WTC11 (cell line): Measurements from ENCODE around the gene GSC2. TPM values are rescaled to one million over a fixed set of nuclear protein-coding genes. Genes with fewer than 3 reads are reported as not detected.

Source experiments
- ATAC-seq: fragments of 200-7000 bp; cut with Tn5 transposase; 2 replicates; pipeline ENCODE4 v1.10.0; 2021; ENCODE audit warnings: mild to moderate bottlenecking, moderate library complexity
- CTCF ChIA-PET: fragments of 300-600 bp; sonication (Branson Sonifier 250); formaldehyde crosslinking; loops from one replicate; lab custom pipeline; 2021; ENCODE audit warnings: antibody characterized with exemption; lab: Charles Lee
- POLR2A ChIA-PET: fragments of 350-600 bp; sonication (Branson Sonifier 250); formaldehyde crosslinking; loops from one replicate; lab custom pipeline; 2021; ENCODE audit warnings: antibody characterized with exemption; lab: Charles Lee
- DNase-seq: peaks from one replicate; pipeline ENCODE4 v3.0.0; 2021; ENCODE audit warnings: low spot score
- H3K27ac Mint-ChIP-seq: 2 replicates; pipeline ENCODE4 v1.8.0; 2021; ENCODE audit warnings: mixed read lengths
- H3K27me3 Mint-ChIP-seq: 2 replicates; pipeline ENCODE4 v1.8.0; 2021; ENCODE audit warnings: low read depth, mild to moderate bottlenecking, moderate library complexity, mixed read lengths
- H3K36me3 Mint-ChIP-seq: 2 replicates; pipeline ENCODE4 v1.8.0; 2021; ENCODE audit warnings: mixed read lengths
- H3K4me1 Mint-ChIP-seq: 2 replicates; pipeline ENCODE4 v1.8.0; 2022; ENCODE audit warnings: mixed read lengths
- H3K4me3 Mint-ChIP-seq: 2 replicates; pipeline ENCODE4 v1.8.0; 2021; ENCODE audit warnings: mild to moderate bottlenecking, moderate library complexity, mixed read lengths
- H3K9me3 Mint-ChIP-seq: 2 replicates; pipeline ENCODE4 v1.8.0; 2021; ENCODE audit warnings: mixed read lengths
- CBFB ChIP-seq: sonication (generic); formaldehyde crosslinking; IDR thresholded peaks from 2 replicates; pipeline ENCODE4 v1.8.1; 2022; ENCODE audit warnings: mild to moderate bottlenecking, low read depth, missing genetic modification reagents
- ELF4 ChIP-seq: sonication (generic); formaldehyde crosslinking; IDR thresholded peaks from 2 replicates; pipeline ENCODE4 v1.8.1; 2022; ENCODE audit warnings: low read depth, mild to moderate bottlenecking, moderate library complexity, missing genetic modification reagents
- ETV6 ChIP-seq: sonication (generic); formaldehyde crosslinking; IDR thresholded peaks from 2 replicates; pipeline ENCODE4 v1.8.1; 2022; ENCODE audit warnings: mild to moderate bottlenecking, missing genetic modification reagents
- JUN ChIP-seq: sonication (generic); formaldehyde crosslinking; IDR thresholded peaks from 2 replicates; pipeline ENCODE4 v1.8.0; 2023; ENCODE audit warnings: mild to moderate bottlenecking, missing genetic modification reagents
- NFE2L1 ChIP-seq: sonication (generic); formaldehyde crosslinking; IDR thresholded peaks from 2 replicates; pipeline ENCODE4 v1.8.1; 2023; ENCODE audit warnings: missing genetic modification reagents
- NFYB ChIP-seq: sonication (generic); formaldehyde crosslinking; conservative IDR thresholded peaks from 2 replicates; pipeline ENCODE4 v1.8.0; 2022; ENCODE audit warnings: low read depth, missing genetic modification reagents
- NR1H2 ChIP-seq: sonication (generic); formaldehyde crosslinking; IDR thresholded peaks from 2 replicates; pipeline ENCODE4 v1.9.0; 2021; ENCODE audit warnings: mild to moderate bottlenecking, moderate library complexity, missing genetic modification reagents
- SMAD4 ChIP-seq: sonication (generic); formaldehyde crosslinking; IDR thresholded peaks from 2 replicates; pipeline ENCODE4 v1.8.0; 2022; ENCODE audit warnings: mild to moderate bottlenecking, missing genetic modification reagents
- SOX15 ChIP-seq: fragments of 250-450 bp; sonication (Bioruptor Pico); IDR thresholded peaks from 2 replicates; pipeline ENCODE4 v1.9.0; 2021; ENCODE audit warnings: mild to moderate bottlenecking
- TCF7 ChIP-seq: sonication (generic); formaldehyde crosslinking; IDR thresholded peaks from 2 replicates; pipeline ENCODE4 v1.8.0; 2022; ENCODE audit warnings: mild to moderate bottlenecking, low read depth, missing genetic modification reagents, moderate library complexity
- ZNF423 ChIP-seq: fragments of 250-450 bp; sonication (Bioruptor Pico); IDR thresholded peaks from 2 replicates; pipeline ENCODE4 v2.1.2; 2022; ENCODE audit warnings: mild to moderate bottlenecking, moderate library complexity
- ZNF671 ChIP-seq: fragments of 250-450 bp; sonication (Bioruptor Pico); IDR thresholded peaks from 2 replicates; pipeline ENCODE4 v1.8.0; 2021; ENCODE audit warnings: mild to moderate bottlenecking
- total RNA-seq: library from RNA; stranded (reverse); gene quantifications from 3 replicates; pipeline ENCODE4 v1.2.3, GENCODE V29; 2021
- TF ChIP-seq, protein P1 (sequence below): sonication (generic); formaldehyde crosslinking; IDR thresholded peaks from 2 replicates; pipeline ENCODE4 v1.8.1; 2022; ENCODE audit warnings: mild to moderate bottlenecking, missing genetic modification reagents, moderate library complexity, borderline replicate concordance
- TF ChIP-seq, protein P2 (sequence below): fragments of 250-450 bp; sonication (Bioruptor Pico); IDR thresholded peaks from 2 replicates; pipeline ENCODE4 v1.9.0; 2021; ENCODE audit warnings: moderate library complexity, mild to moderate bottlenecking, inconsistent platforms, borderline replicate concordance
- TF ChIP-seq, protein P3 (sequence below): sonication (generic); formaldehyde crosslinking; IDR thresholded peaks from 2 replicates; pipeline ENCODE4 v1.8.1; 2023; ENCODE audit warnings: mild to moderate bottlenecking, missing genetic modification reagents, moderate library complexity
- TF ChIP-seq, protein P4 (sequence below): fragments of 250-450 bp; sonication (Bioruptor Pico); IDR thresholded peaks from 2 replicates; pipeline ENCODE4 v1.8.0; 2021; ENCODE audit warnings: mild to moderate bottlenecking
- TF ChIP-seq, protein P5 (sequence below): sonication (generic); formaldehyde crosslinking; IDR thresholded peaks from 2 replicates; pipeline ENCODE4 v1.8.0; 2023; ENCODE audit warnings: missing genetic modification reagents, mild to moderate bottlenecking, borderline replicate concordance
- TF ChIP-seq, protein P6 (sequence below): sonication (generic); formaldehyde crosslinking; IDR thresholded peaks from 2 replicates; pipeline ENCODE4 v1.8.0; 2023; ENCODE audit warnings: missing genetic modification reagents
- TF ChIP-seq, protein P7 (sequence below): sonication (generic); formaldehyde crosslinking; IDR thresholded peaks from 2 replicates; pipeline ENCODE4 v1.8.1; 2023; ENCODE audit warnings: mild to moderate bottlenecking, missing genetic modification reagents, moderate library complexity
- TF ChIP-seq, protein P8 (sequence below): sonication (generic); formaldehyde crosslinking; IDR thresholded peaks from 2 replicates; pipeline ENCODE4 v1.8.0; 2022; ENCODE audit warnings: mild to moderate bottlenecking, missing genetic modification reagents
- TF ChIP-seq, protein P9 (sequence below): sonication (generic); formaldehyde crosslinking; conservative IDR thresholded peaks from 2 replicates; pipeline ENCODE4 v1.8.1; 2022; ENCODE audit warnings: mild to moderate bottlenecking, missing genetic modification reagents

The GSC2 gene
- total RNA-seq, 1 experiment from 2014 or later, result 0.68 TPM

DNA sequence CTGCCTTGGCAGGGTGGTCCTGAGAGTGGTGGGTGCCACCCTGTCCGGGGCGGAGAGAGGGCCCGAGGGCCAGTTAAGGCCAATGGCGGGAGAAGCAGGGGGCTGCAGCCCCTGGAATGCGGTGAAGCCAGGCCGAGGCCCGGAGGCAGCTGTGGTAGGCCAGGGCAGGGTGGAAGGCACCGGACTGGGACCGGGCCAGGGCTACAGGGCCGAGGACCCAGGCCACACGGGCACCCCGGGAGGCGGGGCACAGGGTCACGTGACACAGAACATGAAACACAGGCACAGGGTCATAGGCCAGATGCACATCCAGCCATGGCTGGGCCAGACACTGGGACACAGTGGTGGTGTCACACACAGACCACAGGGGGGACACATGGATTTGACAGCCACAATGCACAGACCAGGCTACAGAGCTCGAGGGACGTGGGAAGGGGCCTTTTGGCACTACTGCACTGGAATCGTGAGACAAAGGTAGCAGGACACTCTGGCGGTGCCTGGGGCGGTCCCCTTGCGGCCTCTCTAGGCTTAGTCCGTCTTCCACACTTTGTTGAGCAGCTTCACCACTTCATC is 25.6 kb upstream of the GSC2 start (continued):
- TF ChIP-seq, protein P1, sequence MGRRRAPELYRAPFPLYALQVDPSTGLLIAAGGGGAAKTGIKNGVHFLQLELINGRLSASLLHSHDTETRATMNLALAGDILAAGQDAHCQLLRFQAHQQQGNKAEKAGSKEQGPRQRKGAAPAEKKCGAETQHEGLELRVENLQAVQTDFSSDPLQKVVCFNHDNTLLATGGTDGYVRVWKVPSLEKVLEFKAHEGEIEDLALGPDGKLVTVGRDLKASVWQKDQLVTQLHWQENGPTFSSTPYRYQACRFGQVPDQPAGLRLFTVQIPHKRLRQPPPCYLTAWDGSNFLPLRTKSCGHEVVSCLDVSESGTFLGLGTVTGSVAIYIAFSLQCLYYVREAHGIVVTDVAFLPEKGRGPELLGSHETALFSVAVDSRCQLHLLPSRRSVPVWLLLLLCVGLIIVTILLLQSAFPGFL (CRISPR knock-in tag), result no peak
- no peak for TF ChIP-seq NFE2L1 (CRISPR knock-in tag)

DNA sequence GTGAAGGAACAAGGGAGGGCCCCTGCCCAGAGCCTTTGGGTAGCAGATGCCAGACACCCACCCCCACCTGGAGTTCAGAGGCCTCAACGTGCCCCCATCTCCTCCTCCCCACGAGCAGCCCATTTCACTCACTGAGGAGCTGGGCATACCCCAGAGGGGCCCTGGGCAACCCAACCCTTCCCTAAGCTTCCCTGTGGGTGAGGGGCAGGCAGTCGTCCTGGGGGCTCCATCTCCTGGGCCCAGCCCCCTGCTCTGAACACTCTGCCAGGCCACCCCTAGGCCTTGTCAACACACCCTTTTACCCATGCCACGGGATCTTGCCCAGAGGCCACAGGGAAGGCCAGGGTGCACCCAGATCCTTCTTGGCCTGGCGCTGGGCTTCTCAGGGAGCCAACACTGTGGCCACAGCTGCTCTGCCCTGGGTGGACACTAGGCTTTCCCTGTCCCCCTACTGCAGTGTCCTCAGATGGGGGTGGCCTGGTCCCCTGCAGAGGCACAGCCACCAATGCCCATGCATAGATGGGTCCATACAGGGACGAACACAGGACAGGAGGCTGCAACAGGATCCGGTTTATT is 25.0 kb upstream of the GSC2 start:
- TF ChIP-seq ZNF423 (CRISPR knock-in tag) (no peak), NFYB (CRISPR knock-in tag) (no peak), ZNF671 (CRISPR knock-in tag) (no peak), ETV6 (CRISPR knock-in tag) (no peak), CBFB (CRISPR knock-in tag) (no peak), ELF4 (no peak), TCF7 (CRISPR knock-in tag) (no peak), SMAD4 (CRISPR knock-in tag) (no peak), NR1H2 (CRISPR knock-in tag) (no peak), SOX15 (no peak), JUN (CRISPR knock-in tag) (no peak)
- TF ChIP-seq, protein P2, sequence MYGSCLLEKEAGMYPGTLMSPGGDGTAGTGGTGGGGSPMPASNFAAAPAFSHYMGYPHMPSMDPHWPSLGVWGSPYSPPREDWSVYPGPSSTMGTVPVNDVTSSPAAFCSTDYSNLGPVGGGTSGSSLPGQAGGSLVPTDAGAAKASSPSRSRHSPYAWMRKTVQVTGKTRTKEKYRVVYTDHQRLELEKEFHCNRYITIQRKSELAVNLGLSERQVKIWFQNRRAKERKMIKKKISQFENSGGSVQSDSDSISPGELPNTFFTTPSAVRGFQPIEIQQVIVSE, result no peak
- TF ChIP-seq, protein P3, sequence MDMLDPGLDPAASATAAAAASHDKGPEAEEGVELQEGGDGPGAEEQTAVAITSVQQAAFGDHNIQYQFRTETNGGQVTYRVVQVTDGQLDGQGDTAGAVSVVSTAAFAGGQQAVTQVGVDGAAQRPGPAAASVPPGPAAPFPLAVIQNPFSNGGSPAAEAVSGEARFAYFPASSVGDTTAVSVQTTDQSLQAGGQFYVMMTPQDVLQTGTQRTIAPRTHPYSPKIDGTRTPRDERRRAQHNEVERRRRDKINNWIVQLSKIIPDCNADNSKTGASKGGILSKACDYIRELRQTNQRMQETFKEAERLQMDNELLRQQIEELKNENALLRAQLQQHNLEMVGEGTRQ, result no peak
- TF ChIP-seq, protein P4, sequence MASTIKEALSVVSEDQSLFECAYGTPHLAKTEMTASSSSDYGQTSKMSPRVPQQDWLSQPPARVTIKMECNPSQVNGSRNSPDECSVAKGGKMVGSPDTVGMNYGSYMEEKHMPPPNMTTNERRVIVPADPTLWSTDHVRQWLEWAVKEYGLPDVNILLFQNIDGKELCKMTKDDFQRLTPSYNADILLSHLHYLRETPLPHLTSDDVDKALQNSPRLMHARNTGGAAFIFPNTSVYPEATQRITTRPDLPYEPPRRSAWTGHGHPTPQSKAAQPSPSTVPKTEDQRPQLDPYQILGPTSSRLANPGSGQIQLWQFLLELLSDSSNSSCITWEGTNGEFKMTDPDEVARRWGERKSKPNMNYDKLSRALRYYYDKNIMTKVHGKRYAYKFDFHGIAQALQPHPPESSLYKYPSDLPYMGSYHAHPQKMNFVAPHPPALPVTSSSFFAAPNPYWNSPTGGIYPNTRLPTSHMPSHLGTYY (CRISPR knock-in tag), result no peak
- TF ChIP-seq, protein P5, sequence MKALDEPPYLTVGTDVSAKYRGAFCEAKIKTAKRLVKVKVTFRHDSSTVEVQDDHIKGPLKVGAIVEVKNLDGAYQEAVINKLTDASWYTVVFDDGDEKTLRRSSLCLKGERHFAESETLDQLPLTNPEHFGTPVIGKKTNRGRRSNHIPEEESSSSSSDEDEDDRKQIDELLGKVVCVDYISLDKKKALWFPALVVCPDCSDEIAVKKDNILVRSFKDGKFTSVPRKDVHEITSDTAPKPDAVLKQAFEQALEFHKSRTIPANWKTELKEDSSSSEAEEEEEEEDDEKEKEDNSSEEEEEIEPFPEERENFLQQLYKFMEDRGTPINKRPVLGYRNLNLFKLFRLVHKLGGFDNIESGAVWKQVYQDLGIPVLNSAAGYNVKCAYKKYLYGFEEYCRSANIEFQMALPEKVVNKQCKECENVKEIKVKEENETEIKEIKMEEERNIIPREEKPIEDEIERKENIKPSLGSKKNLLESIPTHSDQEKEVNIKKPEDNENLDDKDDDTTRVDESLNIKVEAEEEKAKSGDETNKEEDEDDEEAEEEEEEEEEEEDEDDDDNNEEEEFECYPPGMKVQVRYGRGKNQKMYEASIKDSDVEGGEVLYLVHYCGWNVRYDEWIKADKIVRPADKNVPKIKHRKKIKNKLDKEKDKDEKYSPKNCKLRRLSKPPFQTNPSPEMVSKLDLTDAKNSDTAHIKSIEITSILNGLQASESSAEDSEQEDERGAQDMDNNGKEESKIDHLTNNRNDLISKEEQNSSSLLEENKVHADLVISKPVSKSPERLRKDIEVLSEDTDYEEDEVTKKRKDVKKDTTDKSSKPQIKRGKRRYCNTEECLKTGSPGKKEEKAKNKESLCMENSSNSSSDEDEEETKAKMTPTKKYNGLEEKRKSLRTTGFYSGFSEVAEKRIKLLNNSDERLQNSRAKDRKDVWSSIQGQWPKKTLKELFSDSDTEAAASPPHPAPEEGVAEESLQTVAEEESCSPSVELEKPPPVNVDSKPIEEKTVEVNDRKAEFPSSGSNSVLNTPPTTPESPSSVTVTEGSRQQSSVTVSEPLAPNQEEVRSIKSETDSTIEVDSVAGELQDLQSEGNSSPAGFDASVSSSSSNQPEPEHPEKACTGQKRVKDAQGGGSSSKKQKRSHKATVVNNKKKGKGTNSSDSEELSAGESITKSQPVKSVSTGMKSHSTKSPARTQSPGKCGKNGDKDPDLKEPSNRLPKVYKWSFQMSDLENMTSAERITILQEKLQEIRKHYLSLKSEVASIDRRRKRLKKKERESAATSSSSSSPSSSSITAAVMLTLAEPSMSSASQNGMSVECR (CRISPR knock-in tag), result no peak
- TF ChIP-seq, protein P6, sequence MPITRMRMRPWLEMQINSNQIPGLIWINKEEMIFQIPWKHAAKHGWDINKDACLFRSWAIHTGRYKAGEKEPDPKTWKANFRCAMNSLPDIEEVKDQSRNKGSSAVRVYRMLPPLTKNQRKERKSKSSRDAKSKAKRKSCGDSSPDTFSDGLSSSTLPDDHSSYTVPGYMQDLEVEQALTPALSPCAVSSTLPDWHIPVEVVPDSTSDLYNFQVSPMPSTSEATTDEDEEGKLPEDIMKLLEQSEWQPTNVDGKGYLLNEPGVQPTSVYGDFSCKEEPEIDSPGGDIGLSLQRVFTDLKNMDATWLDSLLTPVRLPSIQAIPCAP (CRISPR knock-in tag), result no peak
- TF ChIP-seq, protein P7, sequence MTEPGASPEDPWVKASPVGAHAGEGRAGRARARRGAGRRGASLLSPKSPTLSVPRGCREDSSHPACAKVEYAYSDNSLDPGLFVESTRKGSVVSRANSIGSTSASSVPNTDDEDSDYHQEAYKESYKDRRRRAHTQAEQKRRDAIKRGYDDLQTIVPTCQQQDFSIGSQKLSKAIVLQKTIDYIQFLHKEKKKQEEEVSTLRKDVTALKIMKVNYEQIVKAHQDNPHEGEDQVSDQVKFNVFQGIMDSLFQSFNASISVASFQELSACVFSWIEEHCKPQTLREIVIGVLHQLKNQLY (CRISPR knock-in tag), result no peak
- TF ChIP-seq, protein P8, sequence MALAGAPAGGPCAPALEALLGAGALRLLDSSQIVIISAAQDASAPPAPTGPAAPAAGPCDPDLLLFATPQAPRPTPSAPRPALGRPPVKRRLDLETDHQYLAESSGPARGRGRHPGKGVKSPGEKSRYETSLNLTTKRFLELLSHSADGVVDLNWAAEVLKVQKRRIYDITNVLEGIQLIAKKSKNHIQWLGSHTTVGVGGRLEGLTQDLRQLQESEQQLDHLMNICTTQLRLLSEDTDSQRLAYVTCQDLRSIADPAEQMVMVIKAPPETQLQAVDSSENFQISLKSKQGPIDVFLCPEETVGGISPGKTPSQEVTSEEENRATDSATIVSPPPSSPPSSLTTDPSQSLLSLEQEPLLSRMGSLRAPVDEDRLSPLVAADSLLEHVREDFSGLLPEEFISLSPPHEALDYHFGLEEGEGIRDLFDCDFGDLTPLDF (CRISPR knock-in tag), result no peak
- TF ChIP-seq, protein P9, sequence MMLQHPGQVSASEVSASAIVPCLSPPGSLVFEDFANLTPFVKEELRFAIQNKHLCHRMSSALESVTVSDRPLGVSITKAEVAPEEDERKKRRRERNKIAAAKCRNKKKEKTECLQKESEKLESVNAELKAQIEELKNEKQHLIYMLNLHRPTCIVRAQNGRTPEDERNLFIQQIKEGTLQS (CRISPR knock-in tag), result no peak
- Mint-ChIP-seq H3K4me3 (no peak overlapping the region), H3K36me3 (no peaks in the 10 kb centered on the region; the same call in 1 of the 2 replicates), H3K9me3 (no peaks in the 10 kb centered on the region), H3K27me3 (peaks cover 8% of the 10 kb centered on the region), H3K4me1 (peaks cover 53% of the 10 kb centered on the region), H3K27ac (no peak overlapping the region)
- no peak for DNase-seq
- ChIA-PET CTCF (interaction anchor here (0.5 to 2.5 kb wide), 2 partner anchors 30 to 163 kb away, joined by 3 to 9 read pairs; partner anchors contain the start of gene ESS2), POLR2A (no interaction called here)
- no peak for ATAC-seq
